ENCODE measurements around the gene ITGAL. TPM values are rescaled to one million over a fixed set of nuclear protein-coding genes. Genes with fewer than 3 reads are reported as not detected.
A peak's percentile ranks its signal among the peaks of the same experiment; 100 is the strongest.

Gene ITGAL
- total RNA-seq: 2.4 TPM
- long read RNA-seq, partial matches to known transcripts: 0 of 1 reads
- long read RNA-seq, other reads (novel, unspliced or antisense): 1 of 1 reads

DNA sequence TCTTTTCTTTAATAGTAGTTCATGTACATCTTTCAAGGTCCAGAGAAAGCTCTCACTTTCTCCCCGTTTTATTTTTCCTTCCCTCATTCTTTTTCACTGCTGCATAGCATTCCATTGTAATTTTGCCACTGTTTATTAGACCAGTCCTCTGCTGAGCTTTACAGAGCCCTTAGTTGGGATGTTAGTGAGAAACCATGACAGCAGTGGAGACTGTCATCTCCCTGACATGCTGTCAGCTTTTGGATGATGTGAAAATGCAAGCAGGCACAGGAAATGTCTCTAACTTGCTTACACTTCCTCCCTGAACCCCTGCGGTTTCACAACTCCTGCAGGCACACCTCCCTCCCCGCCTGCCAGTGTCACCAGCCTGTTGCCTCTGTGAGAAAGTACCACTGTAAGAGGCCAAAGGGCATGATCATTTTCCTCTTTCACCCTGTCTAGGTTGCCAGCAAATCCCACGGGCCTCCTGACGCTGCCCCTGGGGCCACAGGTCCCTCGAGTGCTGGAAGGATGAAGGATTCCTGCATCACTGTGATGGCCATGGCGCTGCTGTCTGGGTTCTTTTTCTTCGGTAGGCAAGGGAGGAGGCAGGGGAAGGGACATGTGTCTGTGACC lies at the start of gene ITGAL:
Gene ITGAL (plus strand): TSS at position 415 of the 615 bp plus-strand sequence. CDS start 96 bp downstream, at position 511.
- Histone ChIP-seq H3K27ac (replicated peaks) (no peak within 1 kb of the TSS), H3K36me3 (no peaks in the 10 kb centered on the region), H3K9me3 (replicated peaks) (no peaks in the 10 kb centered on the region), H3K27me3 (ENCODE audit: low read depth) (peaks cover 69% of the 10 kb centered on the region), H3K4me3 (peak within 1 kb of the TSS; percentile 2), H3K4me1 (no peaks in the 10 kb centered on the region)
- TF ChIP-seq, protein P1, sequence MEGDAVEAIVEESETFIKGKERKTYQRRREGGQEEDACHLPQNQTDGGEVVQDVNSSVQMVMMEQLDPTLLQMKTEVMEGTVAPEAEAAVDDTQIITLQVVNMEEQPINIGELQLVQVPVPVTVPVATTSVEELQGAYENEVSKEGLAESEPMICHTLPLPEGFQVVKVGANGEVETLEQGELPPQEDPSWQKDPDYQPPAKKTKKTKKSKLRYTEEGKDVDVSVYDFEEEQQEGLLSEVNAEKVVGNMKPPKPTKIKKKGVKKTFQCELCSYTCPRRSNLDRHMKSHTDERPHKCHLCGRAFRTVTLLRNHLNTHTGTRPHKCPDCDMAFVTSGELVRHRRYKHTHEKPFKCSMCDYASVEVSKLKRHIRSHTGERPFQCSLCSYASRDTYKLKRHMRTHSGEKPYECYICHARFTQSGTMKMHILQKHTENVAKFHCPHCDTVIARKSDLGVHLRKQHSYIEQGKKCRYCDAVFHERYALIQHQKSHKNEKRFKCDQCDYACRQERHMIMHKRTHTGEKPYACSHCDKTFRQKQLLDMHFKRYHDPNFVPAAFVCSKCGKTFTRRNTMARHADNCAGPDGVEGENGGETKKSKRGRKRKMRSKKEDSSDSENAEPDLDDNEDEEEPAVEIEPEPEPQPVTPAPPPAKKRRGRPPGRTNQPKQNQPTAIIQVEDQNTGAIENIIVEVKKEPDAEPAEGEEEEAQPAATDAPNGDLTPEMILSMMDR (IDR thresholded peaks at IDR 0.05; ENCODE audit: borderline replicate concordance): no peak
- intact Hi-C loops (cut with micrococcal nuclease): no loop called here
- DNase-seq: peak; percentile 27

DNA sequence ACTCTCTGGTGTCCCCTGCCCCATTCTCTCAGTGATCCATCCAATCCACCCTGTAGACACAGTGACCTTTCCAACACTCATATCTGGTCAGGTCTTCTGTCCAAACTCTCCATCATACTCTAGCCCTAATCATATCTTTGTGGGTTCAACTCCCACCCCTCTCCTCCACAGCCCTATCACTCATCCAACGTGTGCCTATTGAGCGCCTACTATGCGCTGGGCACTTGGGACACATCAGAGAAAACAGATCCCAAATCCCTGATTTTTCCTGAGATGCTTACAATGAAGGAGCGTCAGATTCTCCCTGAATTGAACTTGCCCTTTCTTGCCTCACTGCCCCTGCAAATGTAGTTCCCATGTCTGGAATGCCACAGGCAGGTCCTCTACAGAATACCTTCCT lies 44.5 kb upstream of the ITGAL start:
- intact Hi-C loops (cut with micrococcal nuclease): no loop called here
- Histone ChIP-seq H3K4me3 (no peak overlapping the region), H3K9me3 (replicated peaks) (no peaks in the 10 kb centered on the region), H3K27ac (replicated peaks) (no peak overlapping the region), H3K4me1 (peaks cover 20% of the 10 kb centered on the region), H3K27me3 (ENCODE audit: low read depth) (no peaks in the 10 kb centered on the region), H3K36me3 (peaks cover 28% of the 10 kb centered on the region)
- TF ChIP-seq, protein P1 (IDR thresholded peaks at IDR 0.05; ENCODE audit: borderline replicate concordance): no peak
- no peak for DNase-seq

DNA sequence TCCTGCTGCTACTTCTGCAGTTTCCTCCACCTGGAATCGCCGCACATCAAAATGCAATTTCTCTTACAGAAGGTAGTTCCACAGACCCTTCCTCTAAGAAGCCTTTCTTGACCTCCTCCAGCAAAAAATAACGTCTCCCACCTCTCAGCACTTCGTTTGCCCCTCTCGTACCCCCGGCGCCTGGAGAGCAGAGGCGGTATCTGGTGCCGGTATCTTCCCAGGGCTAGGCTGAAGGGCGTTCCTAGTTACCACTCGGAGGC lies 43.2 kb upstream of the ITGAL start:
- Histone ChIP-seq H3K4me1 (peaks cover 20% of the 10 kb centered on the region), H3K27ac (replicated peaks) (peak overlapping the region; percentile 82), H3K36me3 (peaks cover 15% of the 10 kb centered on the region), H3K9me3 (replicated peaks) (no peaks in the 10 kb centered on the region), H3K4me3 (peak overlapping the region; percentile 88), H3K27me3 (ENCODE audit: low read depth) (no peaks in the 10 kb centered on the region)
- no peak for DNase-seq
- TF ChIP-seq, protein P1 (IDR thresholded peaks at IDR 0.05; ENCODE audit: borderline replicate concordance): no peak
- intact Hi-C loops (cut with micrococcal nuclease): no loop called here

DNA sequence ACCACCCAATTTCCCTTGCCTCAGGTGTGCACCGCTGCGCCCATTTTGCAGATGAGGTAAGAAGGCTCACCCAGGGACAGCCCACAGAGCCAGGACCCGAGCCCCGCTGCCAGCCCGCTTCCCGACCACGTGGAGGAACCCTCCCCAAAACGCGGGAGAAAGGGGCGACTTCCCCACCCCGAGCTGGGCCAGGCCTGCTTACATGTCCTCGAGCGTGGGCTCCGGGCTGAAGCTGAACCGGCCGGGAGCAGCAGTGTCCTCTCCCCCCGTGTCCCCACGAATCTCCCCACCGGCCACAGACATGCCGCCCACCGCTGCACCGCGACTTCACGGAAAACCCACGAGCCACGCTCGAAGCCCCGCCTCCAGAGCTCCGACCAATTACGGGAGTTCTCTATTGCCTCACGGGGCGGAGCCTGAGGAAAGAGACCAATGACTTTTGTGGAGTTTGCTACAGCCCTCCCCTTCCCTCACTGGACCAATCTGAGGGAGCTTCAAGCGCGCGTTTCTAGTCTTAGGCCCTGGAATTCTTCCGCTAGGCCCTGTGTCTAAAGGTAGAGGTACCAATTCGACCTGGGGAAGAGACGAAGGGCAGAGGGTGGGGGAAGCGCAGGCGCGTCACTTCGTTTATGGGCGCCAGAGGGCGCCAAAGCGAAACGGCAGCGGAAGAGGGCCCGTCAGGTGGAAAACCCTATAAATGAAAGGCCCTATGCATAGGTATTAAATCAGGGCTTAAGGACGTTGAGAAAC lies 42.7 kb upstream of the ITGAL start, which contains the start of gene DCTPP1:
Gene DCTPP1 (minus strand): TSS at position 353 of the 750 bp plus-strand sequence. CDS start 50 bp downstream, at position 303.
- peak; percentile 94 for DNase-seq
- Histone ChIP-seq H3K4me1 (peaks cover 20% of the 10 kb centered on the region), H3K27me3 (ENCODE audit: low read depth) (no peaks in the 10 kb centered on the region), H3K9me3 (replicated peaks) (no peaks in the 10 kb centered on the region), H3K4me3 (peak within 1 kb of the TSS; percentile 88), H3K27ac (replicated peaks) (peak within 1 kb of the TSS; percentile 82), H3K36me3 (peaks cover 11% of the 10 kb centered on the region)
- TF ChIP-seq, protein P1 (IDR thresholded peaks at IDR 0.05; ENCODE audit: borderline replicate concordance): peak; percentile 81
- intact Hi-C loops (cut with micrococcal nuclease): no loop called here

DNA sequence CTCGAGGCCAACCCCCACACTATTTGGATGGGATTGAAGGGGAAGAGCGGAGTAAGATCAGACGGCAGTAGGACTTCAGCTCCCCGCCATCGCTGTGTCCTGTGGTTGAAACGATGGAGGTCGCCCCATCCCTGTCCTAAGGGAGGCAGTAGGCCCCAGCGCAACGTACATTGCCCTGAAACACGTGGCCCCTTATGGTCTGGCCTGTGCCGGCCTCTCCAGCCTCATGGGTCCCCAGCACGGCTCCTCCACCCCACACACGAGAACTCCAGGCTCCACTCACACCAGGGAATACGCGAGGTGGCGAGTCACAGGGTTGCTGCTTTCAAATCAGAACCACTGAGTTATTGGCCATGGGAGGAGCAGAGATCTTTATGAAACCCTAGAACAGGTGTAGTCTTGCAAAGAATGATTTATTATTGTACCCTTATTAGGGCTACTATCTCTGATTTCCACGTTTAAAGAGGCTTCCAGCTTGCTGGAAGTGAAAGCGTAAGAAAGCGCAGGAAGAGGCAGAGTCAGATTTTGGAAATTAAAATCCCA lies 42.0 kb upstream of the ITGAL start:
- intact Hi-C loops (cut with micrococcal nuclease): no loop called here
- peak; percentile 22 for DNase-seq

More for the DNA sequence above, 42.0 kb upstream of the ITGAL start:
- Histone ChIP-seq H3K4me3 (peak overlapping the region; percentile 88), H3K4me1 (peaks cover 20% of the 10 kb centered on the region), H3K9me3 (replicated peaks) (no peaks in the 10 kb centered on the region), H3K27me3 (ENCODE audit: low read depth) (no peaks in the 10 kb centered on the region), H3K36me3 (peaks cover 10% of the 10 kb centered on the region), H3K27ac (replicated peaks) (peak overlapping the region; percentile 82)
- TF ChIP-seq, protein P1 (IDR thresholded peaks at IDR 0.05; ENCODE audit: borderline replicate concordance): no peak
